Measurements from ENCODE around the gene MAN2B1. TPM values are rescaled to one million over a fixed set of nuclear protein-coding genes. Genes with fewer than 3 reads are reported as not detected.

MAN2B1 gene
- total RNA-seq, 1 experiment from 2014 or later, result 93.5 TPM

DNA sequence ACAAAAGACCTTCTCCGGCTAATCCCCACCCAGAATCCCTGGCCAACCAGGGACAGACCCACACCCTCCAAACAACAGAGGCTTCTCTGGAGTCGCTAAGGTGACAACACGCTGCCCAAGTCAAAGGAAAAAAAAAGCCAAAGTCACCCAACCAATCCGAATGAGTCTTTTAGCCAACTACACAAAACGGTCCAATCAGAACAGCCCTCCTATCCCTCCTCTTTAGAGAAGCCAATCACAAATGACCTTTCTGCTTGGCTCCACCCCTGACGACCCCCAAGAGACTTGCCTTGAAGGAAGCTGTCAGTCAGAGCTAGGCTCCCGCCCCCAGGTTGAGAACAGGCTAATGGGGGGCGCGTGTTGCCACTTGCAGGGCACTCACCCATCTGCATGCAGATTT is 36.5 kb upstream of the MAN2B1 start:
- Histone ChIP-seq H3K27me3 (ENCODE audit: insufficient read depth, low read length) (no peaks in the 10 kb centered on the region), H3K9ac (ENCODE audit: extremely low read depth, insufficient read length, low read length) (no peak overlapping the region), H3K27ac (ENCODE audit: insufficient read length, low read depth, low read length) (no peak overlapping the region), H3K56ac (ENCODE audit: insufficient read length, low read depth, low read length) (no peak overlapping the region), H3K9me3 (ENCODE audit: control insufficient read depth, low read depth, low read length) (no peaks in the 10 kb centered on the region), H3K23ac (ENCODE audit: insufficient read length, low read depth, low read length) (no peak overlapping the region), H4K8ac (replicated peaks; ENCODE audit: insufficient read length, low read depth, low read length) (no peak overlapping the region), H3K18ac (ENCODE audit: insufficient read length, low read depth, low read length) (no peak overlapping the region), H2BK15ac (ENCODE audit: low read depth, low read length) (no peak overlapping the region), H2BK20ac (ENCODE audit: low read depth, low read length, poor library complexity, severe bottlenecking) (no peak overlapping the region), H4K20me1 (ENCODE audit: control insufficient read depth, insufficient read depth, insufficient read length) (no peaks in the 10 kb centered on the region), H2BK120ac (ENCODE audit: low read depth, low read length, poor library complexity, severe bottlenecking) (no peak overlapping the region), H3K23me2 (ENCODE audit: insufficient read length, low read depth, low read length, poor library complexity, severe bottlenecking) (no peaks in the 10 kb centered on the region), H2AK5ac (ENCODE audit: insufficient read length, low read length) (no peak overlapping the region), H3K4ac (ENCODE audit: low read depth, low read length) (no peak overlapping the region), H3K4me1 (ENCODE audit: insufficient read depth, low read length) (no peaks in the 10 kb centered on the region), H4K91ac (ENCODE audit: insufficient read length, low read depth, low read length) (no peak overlapping the region), H2BK12ac (ENCODE audit: insufficient read length, low read depth, low read length) (no peak overlapping the region), H2BK5ac (ENCODE audit: insufficient read length, low read length) (no peak overlapping the region), H3T11ph (ENCODE audit: low read length) (no peak overlapping the region), H4K5ac (ENCODE audit: insufficient read length, low read depth, low read length) (no peak overlapping the region), H3K4me2 (ENCODE audit: insufficient read depth, insufficient read length, low read length) (no peak overlapping the region), H2AFZ (ENCODE audit: low read length) (no peak overlapping the region), H3K79me1 (ENCODE audit: insufficient read depth, low read depth, low read length, poor library complexity, severe bottlenecking) (no peaks in the 10 kb centered on the region), H3K14ac (ENCODE audit: insufficient read depth, low read length) (no peak overlapping the region), H3K79me2 (ENCODE audit: insufficient read depth, low read length) (no peaks in the 10 kb centered on the region)
- H3K27ac Mint-ChIP-seq, result peak overlapping the region; percentile 91 to 93 (median 92); a peak in 6 of 7 replicates
- H3K36me3 Mint-ChIP-seq (ENCODE audit: insufficient read depth in 1 of 3, low read depth in 3 of 3), result peaks cover 52 to 87% (median 76%) of the 10 kb centered on the region in 3 experiments
- TF ChIP-seq, protein P1, sequence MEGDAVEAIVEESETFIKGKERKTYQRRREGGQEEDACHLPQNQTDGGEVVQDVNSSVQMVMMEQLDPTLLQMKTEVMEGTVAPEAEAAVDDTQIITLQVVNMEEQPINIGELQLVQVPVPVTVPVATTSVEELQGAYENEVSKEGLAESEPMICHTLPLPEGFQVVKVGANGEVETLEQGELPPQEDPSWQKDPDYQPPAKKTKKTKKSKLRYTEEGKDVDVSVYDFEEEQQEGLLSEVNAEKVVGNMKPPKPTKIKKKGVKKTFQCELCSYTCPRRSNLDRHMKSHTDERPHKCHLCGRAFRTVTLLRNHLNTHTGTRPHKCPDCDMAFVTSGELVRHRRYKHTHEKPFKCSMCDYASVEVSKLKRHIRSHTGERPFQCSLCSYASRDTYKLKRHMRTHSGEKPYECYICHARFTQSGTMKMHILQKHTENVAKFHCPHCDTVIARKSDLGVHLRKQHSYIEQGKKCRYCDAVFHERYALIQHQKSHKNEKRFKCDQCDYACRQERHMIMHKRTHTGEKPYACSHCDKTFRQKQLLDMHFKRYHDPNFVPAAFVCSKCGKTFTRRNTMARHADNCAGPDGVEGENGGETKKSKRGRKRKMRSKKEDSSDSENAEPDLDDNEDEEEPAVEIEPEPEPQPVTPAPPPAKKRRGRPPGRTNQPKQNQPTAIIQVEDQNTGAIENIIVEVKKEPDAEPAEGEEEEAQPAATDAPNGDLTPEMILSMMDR (conservative IDR thresholded peaks at IDR 0.05), result no peak
- no CpG with 5 or more reads among the region's 9 CpGs for WGBS (ENCODE audit: extremely low coverage, insufficient read length, low lambda C conversion rate)
- H3K4me1 Mint-ChIP-seq, result peaks cover 7 to 14% of the 10 kb centered on the region in 2 experiments
- peak; percentile 95 for DNase-seq
- H3K4me3 Mint-ChIP-seq, result peak overlapping the region in 1 of 2 experiments; percentile 68; a peak in 3 of 5 replicates
- H3K27me3 Mint-ChIP-seq (ENCODE audit: low read depth), result no peaks in the 10 kb centered on the region; the same call in 1 of the 2 replicates
- no peaks in the 10 kb centered on the region; a peak in 1 of 5 replicates for H3K9me3 Mint-ChIP-seq

Data from H9 (cell line).